NCI-H1048 (cell line): ENCODE results near the gene HLA-DRA.

ENCODE experiments used
- DNase-seq: peaks from one replicate; lab custom pipeline; 2025; lab: John Stamatoyannopoulos, UW

Gene HLA-DRA

DNA sequence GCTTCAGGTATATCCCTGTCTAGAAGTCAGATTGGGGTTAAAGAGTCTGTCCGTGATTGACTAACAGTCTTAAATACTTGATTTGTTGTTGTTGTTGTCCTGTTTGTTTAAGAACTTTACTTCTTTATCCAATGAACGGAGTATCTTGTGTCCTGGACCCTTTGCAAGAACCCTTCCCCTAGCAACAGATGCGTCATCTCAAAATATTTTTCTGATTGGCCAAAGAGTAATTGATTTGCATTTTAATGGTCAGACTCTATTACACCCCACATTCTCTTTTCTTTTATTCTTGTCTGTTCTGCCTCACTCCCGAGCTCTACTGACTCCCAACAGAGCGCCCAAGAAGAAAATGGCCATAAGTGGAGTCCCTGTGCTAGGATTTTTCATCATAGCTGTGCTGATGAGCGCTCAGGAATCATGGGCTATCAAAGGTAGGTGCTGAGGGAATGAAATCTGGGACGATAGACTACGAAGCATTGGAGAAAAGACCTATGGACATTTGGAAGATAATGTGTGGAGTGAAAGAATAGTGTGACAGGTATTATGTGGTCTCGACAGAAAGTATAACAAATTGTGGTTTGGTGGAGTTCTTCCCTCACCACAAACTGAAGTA is at the start of gene HLA-DRA:
Gene HLA-DRA (plus strand): TSS at position 286 of the 613 bp plus-strand sequence. CDS start 64 bp downstream, at position 350.
- no peak for DNase-seq

DNA sequence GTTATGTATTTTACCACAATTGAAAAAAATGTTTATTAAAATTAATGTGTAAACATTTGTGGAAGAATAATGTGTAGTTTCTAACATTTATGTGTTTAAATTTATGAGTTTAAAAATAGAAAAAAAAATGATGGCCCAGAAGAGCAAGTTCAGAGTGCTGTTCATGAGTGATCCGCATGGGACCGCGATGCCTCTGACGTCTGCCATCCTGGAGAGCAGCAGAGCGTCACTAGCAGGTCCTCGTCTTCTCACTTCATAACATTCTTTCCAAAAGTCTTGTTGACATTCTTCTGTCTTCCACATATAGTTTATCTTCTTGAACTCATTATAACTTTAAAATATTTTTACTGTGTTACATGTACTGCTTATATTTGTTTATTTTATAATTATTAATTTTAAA is 48.2 kb upstream of the HLA-DRA start:
- DNase-seq, result no peak

DNA sequence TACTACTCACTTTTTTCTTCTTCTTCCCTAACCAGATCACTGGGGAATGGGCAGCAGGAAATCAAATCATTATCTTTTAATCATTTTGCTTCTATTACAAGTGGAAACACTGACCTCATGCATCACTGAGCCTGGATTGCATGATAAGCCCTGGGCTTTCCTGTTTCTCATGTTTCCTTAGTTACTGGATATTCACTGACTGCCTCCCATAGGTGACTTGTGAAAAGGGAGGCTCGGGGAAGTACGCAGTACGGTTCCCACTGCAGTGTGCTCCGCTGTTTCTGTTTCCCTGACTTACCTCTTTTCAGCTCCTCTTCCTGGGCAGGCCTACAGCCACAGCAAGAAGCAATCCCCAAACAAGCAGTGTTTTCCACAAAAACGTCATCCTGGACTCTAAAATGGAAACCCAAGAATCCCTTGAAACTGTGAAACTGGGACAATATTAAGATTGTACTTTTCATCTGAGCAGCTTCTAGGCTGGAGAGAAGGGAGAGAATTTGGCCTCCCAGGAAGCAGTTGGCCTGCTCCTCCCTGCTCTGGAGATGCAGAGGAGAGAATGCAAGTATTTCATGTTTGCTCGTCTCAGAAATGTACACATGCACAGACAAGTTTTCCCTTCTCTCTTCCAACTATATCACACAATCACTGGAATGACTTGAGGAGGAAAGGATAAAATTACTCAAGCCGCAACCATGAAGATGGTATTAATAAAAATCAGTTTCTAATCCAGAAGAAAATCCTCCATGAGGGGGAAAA is 45.8 kb upstream of the HLA-DRA start:
- no peak for DNase-seq

DNA sequence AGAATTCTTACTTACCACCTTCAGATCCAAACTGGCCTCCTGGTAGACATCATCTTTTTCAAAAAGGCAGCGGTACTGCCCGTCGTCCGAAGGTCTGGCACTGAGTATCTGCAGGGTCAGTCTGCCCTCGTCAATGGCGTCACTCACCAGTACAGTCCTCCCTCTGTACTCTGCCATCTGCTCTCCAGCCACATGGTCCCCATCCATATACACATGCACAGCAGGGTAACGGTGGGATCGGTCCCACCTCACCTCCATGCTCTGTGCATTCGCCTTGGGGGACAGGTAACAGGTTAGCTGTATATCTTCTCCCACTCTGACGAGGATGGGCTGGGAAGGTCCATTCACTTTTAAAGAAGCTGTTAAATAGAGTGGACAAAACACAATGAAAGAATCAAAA is 43.7 kb upstream of the HLA-DRA start:
- DNase-seq, result no peak

DNA sequence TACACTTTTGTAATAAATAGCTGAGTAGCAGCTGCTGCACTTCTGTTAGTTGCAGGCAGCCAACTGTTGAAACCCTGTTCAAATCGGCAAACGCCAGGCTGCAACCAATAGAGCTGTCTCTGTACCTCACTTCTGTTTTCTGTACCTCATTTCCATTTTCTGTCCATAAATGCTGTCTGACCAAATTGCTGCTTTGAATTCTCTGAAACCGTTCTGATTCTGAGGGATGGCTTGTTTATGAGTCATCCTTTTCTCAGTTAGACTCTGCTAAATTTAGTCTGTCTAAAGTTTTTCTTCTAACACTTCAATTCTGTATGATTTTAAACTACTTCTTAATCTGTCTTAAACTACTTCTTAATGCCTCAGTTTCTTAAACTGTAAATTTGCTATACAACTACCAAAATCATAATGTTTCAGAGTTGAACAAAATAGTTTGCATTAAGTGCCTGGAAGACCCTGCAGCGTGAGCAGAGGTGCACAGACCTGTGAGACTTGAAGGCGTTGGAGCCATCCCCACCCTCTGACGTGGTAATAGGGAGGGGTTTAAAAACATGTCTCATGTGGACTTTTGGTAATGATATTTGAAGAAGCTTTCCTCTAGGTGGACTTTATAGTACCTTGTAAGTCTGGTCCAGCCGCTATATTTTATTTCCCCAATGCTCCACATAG is 42.3 kb upstream of the HLA-DRA start:
- no peak for DNase-seq

DNA sequence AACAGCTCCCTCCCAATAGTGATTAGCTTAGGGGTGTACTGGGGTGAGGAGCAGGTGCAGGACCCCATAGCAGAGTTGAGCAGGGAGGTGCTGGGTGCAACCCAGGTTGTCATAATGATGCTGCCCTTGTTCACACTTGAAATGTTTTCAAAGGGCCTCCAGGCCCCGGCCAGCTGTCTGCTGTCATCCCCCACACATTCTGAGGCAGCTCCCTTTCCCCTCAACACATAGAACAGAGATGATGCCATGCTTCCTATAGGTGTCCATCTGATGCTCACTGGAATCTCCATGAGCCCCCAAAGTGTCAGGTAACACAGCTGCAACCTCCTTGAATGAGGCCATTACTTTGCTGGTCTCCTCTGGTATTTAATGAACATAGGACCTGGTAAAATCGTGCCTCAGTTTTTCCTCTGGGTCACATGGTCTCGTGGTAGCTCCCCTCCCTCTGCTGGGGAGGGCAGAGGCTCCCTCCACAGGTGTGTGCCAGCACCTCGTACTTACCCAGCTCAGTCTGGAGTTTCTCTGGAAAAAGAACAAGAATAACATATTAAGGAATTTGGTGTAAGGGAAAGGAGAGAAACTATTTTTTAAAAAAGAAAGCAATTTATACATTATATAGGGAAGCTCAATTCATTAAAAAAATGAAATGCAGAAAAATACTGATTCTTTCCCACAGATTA is 38.3 kb upstream of the HLA-DRA start:
- no peak for DNase-seq

DNA sequence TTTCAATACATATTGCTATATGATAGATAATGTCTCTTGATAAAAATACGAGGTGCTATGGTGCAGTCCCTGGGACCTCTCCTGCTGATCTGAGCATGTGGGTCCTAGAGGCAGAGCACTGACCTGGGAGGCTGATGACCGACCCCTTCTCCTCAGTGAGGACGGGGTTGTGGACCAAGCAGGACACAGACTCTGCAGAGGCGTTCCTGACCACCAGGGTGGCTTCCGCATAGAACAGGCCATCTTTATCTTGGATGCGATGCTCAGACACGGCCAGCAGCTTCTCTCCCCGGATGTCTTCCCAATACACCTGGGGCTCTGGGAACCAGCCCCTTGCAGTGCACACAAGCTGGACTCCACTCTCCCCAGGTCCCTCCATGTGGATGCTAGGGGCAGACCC is 36.9 kb upstream of the HLA-DRA start:
- DNase-seq, result no peak

DNA sequence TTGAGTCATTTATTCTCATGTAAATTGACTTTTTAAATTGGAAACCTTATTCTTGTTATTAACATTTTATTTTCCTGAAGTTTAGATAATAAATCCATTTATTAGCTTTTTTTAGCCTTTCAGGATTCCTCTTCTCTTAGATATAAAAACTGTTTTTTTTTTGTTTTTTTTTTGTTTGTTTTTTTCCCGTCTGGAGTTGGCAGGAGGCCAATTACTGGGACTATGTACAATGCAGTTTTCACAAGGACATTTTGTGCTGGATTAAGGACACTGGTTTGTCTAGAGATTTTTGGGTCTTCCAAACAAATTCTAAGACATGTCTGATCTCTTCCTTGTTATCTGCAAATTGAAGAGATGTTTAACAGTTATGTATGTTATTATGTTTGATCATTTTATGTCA is 34.0 kb upstream of the HLA-DRA start:
- DNase-seq, result no peak

DNA sequence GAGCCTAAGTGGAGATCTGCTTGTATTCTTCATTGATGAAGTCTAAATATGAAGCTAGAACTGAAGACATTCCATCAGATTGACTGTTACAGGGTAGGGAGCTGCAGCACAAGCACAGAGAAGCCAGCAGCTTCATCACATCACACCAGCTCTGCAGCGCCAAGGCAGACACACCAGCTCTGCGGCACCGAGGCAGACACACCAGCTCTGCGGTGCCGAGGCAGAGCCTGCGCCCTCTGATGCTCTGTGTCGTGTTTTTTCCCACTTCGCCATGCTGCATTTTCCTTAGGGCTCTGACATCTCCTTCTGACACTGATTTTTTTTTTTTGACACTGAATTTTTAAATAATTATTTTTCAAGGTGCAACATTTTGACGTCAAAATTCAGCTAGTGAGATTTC is 33.5 kb upstream of the HLA-DRA start:
- DNase-seq, result no peak

DNA sequence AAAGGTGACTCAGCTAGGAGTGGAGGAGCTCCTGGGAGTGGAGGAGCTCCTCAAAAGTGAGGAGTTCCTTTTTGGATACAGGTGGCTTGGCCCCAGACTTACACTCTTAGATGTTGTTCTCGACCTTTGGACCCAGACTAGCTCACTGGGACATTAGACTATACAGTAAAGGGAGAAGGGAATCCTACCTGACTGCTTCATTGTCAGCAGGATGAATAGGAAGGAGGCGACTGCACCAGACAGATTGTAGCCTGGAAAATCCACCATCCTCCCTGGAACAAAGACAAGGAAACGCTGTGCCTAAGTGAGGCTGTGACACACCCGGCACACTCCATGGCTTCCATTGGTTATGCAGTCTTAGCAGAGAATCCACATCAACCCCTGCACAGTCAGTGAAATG is 32.8 kb upstream of the HLA-DRA start, which contains the start of gene BTNL2:
Gene BTNL2 (minus strand): TSS at position 325 of the 400 bp plus-strand sequence. CDS start 58 bp downstream, at position 267.
- DNase-seq, result no peak

DNA sequence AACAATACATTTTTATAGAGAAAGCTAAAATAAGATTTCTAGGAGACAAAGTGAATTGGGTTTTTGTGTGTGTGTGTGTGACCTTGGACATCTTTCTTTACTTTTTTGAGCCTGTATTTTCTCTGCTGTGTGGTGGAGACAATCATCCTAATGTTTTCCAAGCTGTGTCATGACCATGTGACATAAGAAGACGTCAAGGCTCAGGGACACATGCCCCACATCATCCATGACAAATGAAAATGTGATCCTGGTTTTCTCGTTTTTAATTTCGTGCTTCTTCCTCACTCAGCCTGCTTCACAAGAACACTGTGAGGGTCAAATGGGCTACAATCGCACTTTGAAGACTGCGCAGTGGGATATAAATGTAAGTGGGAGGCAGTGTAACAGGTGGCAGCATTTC is 28.8 kb upstream of the HLA-DRA start:
- no peak for DNase-seq

DNA sequence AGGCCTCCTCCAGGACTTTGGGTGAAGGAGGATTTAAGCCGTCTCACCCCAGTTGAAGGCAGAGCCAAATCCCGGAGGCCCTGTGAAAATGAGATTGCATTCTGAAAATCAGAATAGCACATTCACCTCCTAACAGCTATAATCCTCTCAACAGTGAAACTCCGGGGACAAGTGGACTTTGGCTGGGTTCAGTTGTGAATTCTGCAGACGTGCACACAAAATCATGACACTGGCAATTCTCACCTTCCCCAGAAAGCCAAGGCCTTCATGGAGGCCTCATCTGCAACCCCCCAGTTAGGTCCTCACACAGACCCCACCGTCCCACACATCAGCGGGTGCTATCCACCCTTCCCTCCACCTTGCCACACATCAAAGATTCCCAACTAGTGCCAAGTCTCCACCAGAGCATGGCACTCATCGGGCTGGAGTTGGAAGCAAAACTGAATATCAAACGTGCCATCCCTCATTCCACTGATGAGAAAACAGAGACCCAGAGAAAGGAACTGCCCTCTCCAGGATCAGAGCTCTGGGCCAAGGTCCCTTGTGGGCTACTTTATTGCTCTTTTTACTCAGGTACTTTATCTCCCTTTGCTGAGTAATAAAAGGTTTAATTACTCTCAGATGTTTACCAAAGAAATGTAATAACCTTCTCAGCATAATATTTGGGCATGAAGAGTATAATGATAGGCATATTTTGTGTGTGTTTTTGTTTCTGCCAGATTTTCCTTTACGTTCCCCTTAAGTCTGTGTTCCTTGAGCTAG is 27.9 kb upstream of the HLA-DRA start:
- DNase-seq, result no peak

DNA sequence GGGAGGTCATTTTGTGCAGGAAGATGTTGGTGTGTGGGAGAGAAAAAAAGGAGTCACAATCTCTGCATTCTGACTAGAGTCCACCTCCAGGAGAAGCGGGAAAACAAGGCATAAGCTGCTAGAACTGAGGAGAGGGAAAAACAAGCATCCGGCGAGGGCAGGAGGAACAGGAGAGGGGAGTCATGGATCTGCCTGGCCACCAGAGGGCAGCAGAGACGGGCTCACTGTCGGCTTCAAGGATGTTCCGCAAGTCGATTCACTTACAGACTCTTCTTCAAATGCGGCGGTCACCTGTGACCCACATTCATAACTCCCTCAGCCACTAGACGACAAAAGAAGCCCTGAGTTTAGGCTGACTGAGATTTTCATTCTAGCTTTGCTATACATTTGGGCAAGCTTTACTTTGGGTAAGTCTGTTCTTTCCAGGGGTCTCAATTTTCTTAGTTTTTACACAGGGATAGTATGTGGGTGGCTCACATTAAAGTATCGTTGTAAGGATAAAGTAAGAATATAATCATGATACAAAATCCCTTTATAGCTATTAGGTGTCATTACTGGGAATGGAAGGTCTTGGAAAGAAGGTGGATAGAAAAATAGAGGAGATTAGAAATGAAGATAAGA is 26.1 kb upstream of the HLA-DRA start:
- peak; percentile 14 for DNase-seq

DNA sequence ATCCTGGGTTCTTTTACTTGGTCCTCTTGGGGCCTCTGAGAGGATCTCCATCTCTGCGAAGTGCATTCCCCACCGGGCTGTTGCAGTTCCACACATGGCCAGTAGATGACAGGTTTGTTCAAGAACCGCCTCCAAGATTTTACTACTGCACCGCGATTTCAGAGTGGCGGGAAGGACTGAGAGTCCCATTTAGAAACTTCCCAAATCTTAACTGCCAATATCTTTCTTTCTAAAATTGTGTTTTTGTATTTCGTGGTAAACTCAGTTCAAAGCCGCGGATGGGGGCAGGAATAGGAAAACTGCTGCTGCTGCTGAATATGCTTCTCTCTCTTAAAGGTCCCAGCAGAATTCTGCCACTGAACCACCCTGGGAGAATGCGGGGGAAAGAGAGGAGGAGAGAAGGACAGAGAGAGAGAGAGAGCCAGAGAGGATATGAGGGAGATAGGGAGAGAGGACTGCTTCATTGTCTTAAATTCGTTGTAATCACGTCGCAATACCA is 24.1 kb upstream of the HLA-DRA start:
- no peak for DNase-seq

DNA sequence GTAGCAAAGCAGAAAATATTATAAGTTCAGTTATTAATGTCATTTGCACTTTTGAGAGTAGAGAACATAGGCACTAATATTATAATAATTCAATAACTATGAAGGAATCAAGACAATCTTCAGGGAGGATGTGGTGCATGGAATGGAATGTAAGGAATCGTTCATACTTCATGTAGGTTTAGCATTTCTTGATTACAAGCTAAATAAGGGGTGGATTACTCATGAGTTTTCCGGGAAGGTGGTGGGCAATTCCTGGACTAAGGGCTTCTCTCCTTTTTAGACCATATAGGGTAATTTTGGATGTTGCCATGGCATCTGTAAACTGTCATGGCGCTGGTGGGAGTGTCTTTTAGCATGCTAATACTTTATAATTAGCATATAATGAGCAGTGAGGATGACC is 23.7 kb upstream of the HLA-DRA start:
- no peak for DNase-seq

DNA sequence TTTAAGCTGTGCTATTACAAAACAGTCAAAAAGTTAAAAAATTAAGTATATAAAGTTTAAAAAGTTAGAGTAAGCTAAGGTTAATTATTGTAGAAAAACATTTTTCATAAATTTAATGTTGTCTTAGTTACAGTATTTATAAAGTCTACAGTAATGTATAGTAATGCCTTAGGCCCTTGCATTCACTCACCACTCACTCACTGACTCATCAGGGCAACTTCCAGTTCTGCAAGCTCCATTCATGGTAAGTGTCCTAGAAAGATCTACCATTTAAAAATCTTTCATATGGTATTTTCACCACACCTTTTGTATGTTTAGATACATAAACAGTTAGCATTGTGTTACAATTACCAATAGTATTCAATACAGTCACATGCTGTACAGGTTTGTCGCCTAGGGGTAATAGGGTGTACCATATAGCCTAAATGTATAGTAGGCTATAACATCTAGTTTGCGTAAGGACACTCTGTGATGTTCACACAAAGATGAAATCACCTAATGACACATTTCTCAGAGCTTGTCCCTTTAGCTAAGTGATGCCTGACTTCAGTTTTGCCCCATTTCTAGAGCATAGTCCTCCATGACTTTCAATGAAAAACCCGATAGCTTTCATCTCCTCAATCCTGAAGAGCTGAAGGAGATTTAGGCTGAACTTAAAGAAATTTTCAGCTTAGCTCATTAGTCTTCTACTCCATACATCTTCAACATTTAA is 14.9 kb upstream of the HLA-DRA start:
- no peak for DNase-seq

DNA sequence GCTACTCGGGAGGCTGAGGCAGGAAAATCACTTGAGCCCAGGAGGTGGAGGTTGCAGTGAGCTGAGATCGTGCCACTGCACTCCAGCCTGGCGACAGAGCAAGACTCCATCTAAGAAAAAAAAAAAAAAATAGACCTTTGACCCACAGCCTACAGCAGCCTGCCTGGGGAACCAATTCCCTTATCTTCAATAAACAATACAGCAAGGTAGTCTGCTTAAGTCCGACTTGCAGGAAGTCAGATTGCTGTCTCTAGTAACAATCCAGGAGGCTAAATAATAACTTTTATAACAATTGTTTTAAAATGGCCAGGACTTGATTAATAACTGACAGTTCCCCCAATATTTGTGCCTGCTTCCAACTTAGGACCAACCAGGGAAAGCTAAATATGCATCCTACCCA is 13.3 kb upstream of the HLA-DRA start:
- DNase-seq, result no peak

DNA sequence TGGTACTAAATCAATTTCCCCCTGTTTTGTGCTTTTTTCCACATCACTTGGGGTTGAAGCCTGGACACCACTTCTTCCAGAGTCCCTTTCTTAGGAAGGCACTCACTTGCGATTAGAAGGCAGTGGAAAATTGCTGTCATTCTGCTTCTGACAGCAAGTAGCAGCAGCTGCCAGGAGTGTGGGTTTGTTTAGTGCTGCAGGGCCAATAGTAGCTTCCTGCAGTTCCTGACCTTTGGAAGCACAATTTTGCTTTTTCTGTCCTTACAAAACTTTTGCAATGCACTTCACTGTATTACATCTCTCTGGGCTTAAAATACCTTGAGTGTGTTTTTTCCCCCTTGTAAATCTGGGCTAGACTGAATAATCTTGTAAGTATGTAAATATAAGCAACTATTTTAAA is 12.5 kb upstream of the HLA-DRA start:
- DNase-seq, result no peak

DNA sequence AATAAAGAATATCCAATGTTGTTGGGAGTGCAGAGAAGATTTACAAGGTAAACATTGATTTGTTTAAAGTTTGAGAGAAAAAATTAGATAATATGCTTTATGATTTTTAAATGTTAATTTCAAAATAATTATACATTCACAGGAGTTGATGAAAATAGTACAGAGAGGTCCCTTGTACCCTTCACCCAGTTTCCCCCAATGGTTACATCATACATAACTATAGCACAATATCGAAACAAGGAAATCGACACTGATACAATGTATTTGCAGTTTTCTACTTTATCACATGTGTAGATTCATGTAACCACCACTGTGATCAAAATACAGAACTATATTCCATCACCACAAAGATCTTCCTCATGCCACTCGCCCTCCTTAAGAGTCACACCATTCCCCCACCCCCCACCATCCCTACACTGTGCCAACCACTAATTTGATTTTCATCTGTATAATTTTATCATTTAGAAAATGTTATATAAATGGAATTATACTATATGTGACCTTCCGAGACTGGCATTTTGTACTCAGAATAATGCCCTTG is 11.7 kb upstream of the HLA-DRA start:
- no peak for DNase-seq

DNA sequence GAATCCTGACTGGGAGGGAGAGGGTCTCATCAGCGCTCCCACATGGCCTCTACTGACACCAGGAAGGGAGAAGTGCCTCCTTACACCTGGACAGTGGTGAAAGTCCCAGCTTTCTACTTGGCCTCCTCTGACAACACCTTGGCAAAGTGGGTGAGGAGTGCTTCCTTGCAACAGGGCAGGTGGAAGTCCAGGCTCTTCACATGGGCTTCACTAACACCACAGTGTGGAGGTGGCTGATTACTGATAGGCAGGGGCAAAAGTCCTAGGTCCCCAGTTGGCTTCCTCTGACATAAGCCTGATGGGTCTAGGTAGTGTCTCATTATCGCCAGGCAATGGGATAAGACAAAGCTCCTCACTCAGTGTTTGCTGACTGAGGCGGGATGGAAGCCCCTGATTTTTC is 9.5 kb upstream of the HLA-DRA start:
- no peak for DNase-seq
